Vagina (tissue), 2 donors: ENCODE results near the gene APP.

Experiments used
- POLR2A ChIP-seq, 2 donors: fragments of 450-650 bp; IDR thresholded peaks; one replicate each; pipeline ENCODE4 v1.6.1; 2017; ENCODE audit warnings: antibody characterized with exemption in 2 of 2, mild to moderate bottlenecking in 2 of 2, moderate library complexity in 2 of 2
- POLR2AphosphoS5 ChIP-seq, 2 donors: sonication (generic); formaldehyde crosslinking; IDR thresholded peaks; one replicate each; pipeline ENCODE4 v1.9.0; 2017; ENCODE audit warnings: antibody characterized with exemption in 2 of 2, mild to moderate bottlenecking in 2 of 2, low read depth in 1 of 2; ENCODE audit not compliant: insufficient read depth in 1 of 2
- TF ChIP-seq, protein P1 (sequence below), 3 experiments: fragments of 450-650 bp in 2 of 3; fragments of 200-600 bp in 1 of 3; sonication (generic) in 1 of 3; IDR thresholded peaks; one replicate each; pipeline ENCODE4 v1.5.1; 2017 to 2019; ENCODE audit warnings: antibody characterized with exemption in 3 of 3, mild to moderate bottlenecking in 2 of 3, moderate library complexity in 2 of 3

GRCh38 chr21:26087223-26087918 lies 83.2 kb downstream of the APP start:
- TF ChIP-seq, protein P1, sequence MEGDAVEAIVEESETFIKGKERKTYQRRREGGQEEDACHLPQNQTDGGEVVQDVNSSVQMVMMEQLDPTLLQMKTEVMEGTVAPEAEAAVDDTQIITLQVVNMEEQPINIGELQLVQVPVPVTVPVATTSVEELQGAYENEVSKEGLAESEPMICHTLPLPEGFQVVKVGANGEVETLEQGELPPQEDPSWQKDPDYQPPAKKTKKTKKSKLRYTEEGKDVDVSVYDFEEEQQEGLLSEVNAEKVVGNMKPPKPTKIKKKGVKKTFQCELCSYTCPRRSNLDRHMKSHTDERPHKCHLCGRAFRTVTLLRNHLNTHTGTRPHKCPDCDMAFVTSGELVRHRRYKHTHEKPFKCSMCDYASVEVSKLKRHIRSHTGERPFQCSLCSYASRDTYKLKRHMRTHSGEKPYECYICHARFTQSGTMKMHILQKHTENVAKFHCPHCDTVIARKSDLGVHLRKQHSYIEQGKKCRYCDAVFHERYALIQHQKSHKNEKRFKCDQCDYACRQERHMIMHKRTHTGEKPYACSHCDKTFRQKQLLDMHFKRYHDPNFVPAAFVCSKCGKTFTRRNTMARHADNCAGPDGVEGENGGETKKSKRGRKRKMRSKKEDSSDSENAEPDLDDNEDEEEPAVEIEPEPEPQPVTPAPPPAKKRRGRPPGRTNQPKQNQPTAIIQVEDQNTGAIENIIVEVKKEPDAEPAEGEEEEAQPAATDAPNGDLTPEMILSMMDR (IDR thresholded peaks at IDR 0.05) = no peak
- TF ChIP-seq POLR2A (IDR thresholded peaks at IDR 0.05) (no peak), POLR2AphosphoS5 (IDR thresholded peaks at IDR 0.05; ENCODE audit: insufficient read depth in 1 of 2, low read depth in 1 of 2) (no peak)
